ENCODE results near the gene ZNF681. TPM values are rescaled to one million over a fixed set of nuclear protein-coding genes. Genes with fewer than 3 reads are reported as not detected.

Gene ZNF681
- total RNA-seq, 1 experiment from 2014 or later: 2.4 TPM

Other genes starting within 250 kb of the ZNF681 start
- gene ZNF675, start 71.7 kb downstream of the ZNF681 start, total RNA-seq (2021): 11.9 and 13.0 TPM in 2 replicates
- gene ZNF726, start 156.0 kb upstream of the ZNF681 start, total RNA-seq (2021): 7.5 and 9.3 TPM in 2 replicates

All from PC-9 (cell line).